SK-N-SH (cell line): ENCODE results near the gene TOM1L1. TPM values are rescaled to one million over a fixed set of nuclear protein-coding genes. Genes with fewer than 3 reads are reported as not detected.

Experiments used
- CTCF ChIA-PET: fragments of 300-600, 350-600 bp; formaldehyde crosslinking; extraction: SDS; loops from one replicate; lab custom pipeline; 2021; lab: Yijun Ruan, JAX
- POLR2A ChIA-PET: fragments of 350-600 bp; sonication (Branson Sonifier 250); formaldehyde crosslinking; extraction: SDS; loops from one replicate; lab custom pipeline; 2020; ENCODE audit warnings: antibody characterized with exemption, inconsistent platforms; lab: Yijun Ruan, JAX
- DNase-seq: peaks from one replicate; pipeline ENCODE4 v3.0.0; 2012
- H2AFZ ChIP-seq: fragments of 200-600 bp; sonication (generic); 2 replicates; pipeline ENCODE4 v1.8.1; 2016; ENCODE audit warnings: antibody characterized with exemption, mild to moderate bottlenecking, low read depth
- H3F3A ChIP-seq: fragments of 200-600 bp; sonication (generic); replicated peaks from 2 replicates; pipeline ENCODE3; 2016; ENCODE audit warnings: antibody characterized with exemption, mild to moderate bottlenecking; ENCODE audit not compliant: insufficient read depth
- H3K27ac ChIP-seq, 2 experiments: fragments of 200-500 bp in 1 of 2; fragments of 200-600 bp in 1 of 2; sonication (Bioruptor generic) in 1 of 2; sonication (generic), shearing (Covaris generic) in 1 of 2; 2 replicates each; pipeline versions ENCODE4 v1.5.1 to v1.6.1; 2014 to 2016; ENCODE audit warnings: low read depth in 2 of 2, inconsistent platforms in 1 of 2, low read length in 1 of 2, mild to moderate bottlenecking in 1 of 2, mixed read lengths in 1 of 2
- H3K27me3 ChIP-seq: fragments of 200-600 bp; sonication (generic), shearing (Covaris generic); 2 replicates; pipeline ENCODE4 v1.6.1; 2016; ENCODE audit warnings: mixed run types; ENCODE audit not compliant: insufficient read depth
- H3K36me3 ChIP-seq, 2 experiments: fragments of 200-500 bp in 1 of 2; fragments of 200-600 bp in 1 of 2; sonication (Bioruptor generic) in 1 of 2; sonication (generic) in 1 of 2; replicated peaks in 1 of 2; 2 replicates each; pipeline versions ENCODE3 to v1.5.1; 2014 to 2016; ENCODE audit warnings: low read length in 1 of 2, mild to moderate bottlenecking in 1 of 2; ENCODE audit not compliant: insufficient read depth in 2 of 2, control insufficient read depth in 1 of 2
- H3K4me1 ChIP-seq, 2 experiments: fragments of 200-500 bp in 1 of 2; fragments of 200-600 bp in 1 of 2; sonication (Bioruptor generic) in 1 of 2; sonication (generic), shearing (Covaris generic) in 1 of 2; 2 replicates each; pipeline versions ENCODE4 v1.5.1 to v1.6.1; 2014 to 2016; ENCODE audit warnings: low read depth in 1 of 2, low read length in 1 of 2, mixed run types in 1 of 2; ENCODE audit not compliant: insufficient read depth in 2 of 2, control insufficient read depth in 1 of 2
- H3K4me2 ChIP-seq: fragments of 200-600 bp; sonication (generic), shearing (Covaris generic); 2 replicates; pipeline ENCODE4 v1.6.1; 2017; ENCODE audit warnings: mixed run types
- H3K4me3 ChIP-seq, 2 experiments: fragments of 200-500 bp in 1 of 2; fragments of 200-600 bp in 1 of 2; sonication (Bioruptor generic) in 1 of 2; sonication (generic), shearing (Covaris generic) in 1 of 2; 2 replicates each; pipeline versions ENCODE4 v1.5.1 to v1.8.1; 2014 to 2016; ENCODE audit warnings: low read depth in 2 of 2, inconsistent platforms in 1 of 2, low read length in 1 of 2, mild to moderate bottlenecking in 1 of 2, mixed read lengths in 1 of 2, moderate library complexity in 1 of 2
- H3K79me2 ChIP-seq: fragments of 200-600 bp; sonication (generic); 2 replicates; pipeline ENCODE4 v1.8.1; 2017; ENCODE audit warnings: mild to moderate bottlenecking; ENCODE audit not compliant: insufficient read depth
- H3K9ac ChIP-seq: fragments of 200-600 bp; sonication (generic); 2 replicates; pipeline ENCODE4 v1.6.1; 2017; ENCODE audit warnings: mixed run types
- H3K9me2 ChIP-seq: fragments of 200-600 bp; sonication (generic); 2 replicates; pipeline ENCODE4 v1.6.1; 2017; ENCODE audit warnings: mixed run types
- H3K9me3 ChIP-seq: fragments of 200-600 bp; sonication (generic); 2 replicates; pipeline ENCODE4 v1.6.1; 2017; ENCODE audit warnings: mixed run types, mild to moderate bottlenecking, moderate library complexity
- H4K20me1 ChIP-seq: fragments of 200-600 bp; sonication (generic); 2 replicates; pipeline ENCODE4 v1.6.1; 2017; ENCODE audit warnings: mild to moderate bottlenecking, mixed run types; ENCODE audit not compliant: insufficient read depth
- CHD2 ChIP-seq: fragments of 150-350 bp; IDR thresholded peaks from 2 replicates; pipeline ENCODE4 v1.6.1; 2018; ENCODE audit warnings: low read length; ENCODE audit not compliant: partially characterized antibody
- ELF1 ChIP-seq: IDR thresholded peaks from 2 replicates; pipeline ENCODE4 v1.4.0; 2012
- EP300 ChIP-seq, 2 experiments: IDR thresholded peaks; 2 replicates each; pipeline versions ENCODE4 v1.4.0 to v1.6.1; 2012; ENCODE audit warnings: borderline replicate concordance in 1 of 2, low read depth in 1 of 2, low read length in 1 of 2
- EZH2phosphoT487 ChIP-seq: fragments of 200-600 bp; sonication (generic); IDR thresholded peaks from 2 replicates; pipeline ENCODE4 v1.6.1; 2017; ENCODE audit warnings: low read depth, mixed run types, mild to moderate bottlenecking, antibody characterized with exemption, moderate library complexity, borderline replicate concordance
- FOSL2 ChIP-seq: IDR thresholded peaks from 2 replicates; pipeline ENCODE4 v1.4.0; 2012; ENCODE audit warnings: low read depth, mild to moderate bottlenecking, moderate library complexity, borderline replicate concordance
- FOXJ3 ChIP-seq: sonication (generic); formaldehyde crosslinking; IDR thresholded peaks from 2 replicates; pipeline ENCODE4 v1.5.1; 2020; ENCODE audit warnings: mild to moderate bottlenecking, missing genetic modification reagents
- FOXM1 ChIP-seq: IDR thresholded peaks from 2 replicates; pipeline ENCODE4 v1.4.0; 2012; ENCODE audit warnings: low read depth, mild to moderate bottlenecking
- GABPA ChIP-seq: IDR thresholded peaks from 2 replicates; pipeline ENCODE4 v1.4.0; 2012; ENCODE audit warnings: low read depth, mild to moderate bottlenecking
- GATA2 ChIP-seq: sonication (generic); formaldehyde crosslinking; IDR thresholded peaks from 2 replicates; pipeline ENCODE4 v1.5.0; 2020; ENCODE audit warnings: mild to moderate bottlenecking, missing genetic modification reagents
- MXI1 ChIP-seq: IDR thresholded peaks from 2 replicates; pipeline ENCODE4 v1.6.1; 2012; ENCODE audit warnings: mild to moderate bottlenecking, low read depth, low read length, improper control_type of control experiment
- NRF1 ChIP-seq: IDR thresholded peaks from 2 replicates; pipeline ENCODE4 v1.6.1; 2012; ENCODE audit warnings: low read depth, mild to moderate bottlenecking, low read length
- RFX5 ChIP-seq: IDR thresholded peaks from 2 replicates; pipeline ENCODE4 v1.6.1; 2012; ENCODE audit warnings: mild to moderate bottlenecking, improper control_type of control experiment, low read length
- RXRA ChIP-seq: IDR thresholded peaks from 2 replicates; pipeline ENCODE4 v1.4.0; 2012; ENCODE audit warnings: low read depth, mild to moderate bottlenecking, borderline replicate concordance
- SMC3 ChIP-seq: IDR thresholded peaks from 2 replicates; pipeline ENCODE4 v1.6.1; 2012; ENCODE audit warnings: low read depth, low read length, improper control_type of control experiment
- TAF1 ChIP-seq: IDR thresholded peaks from 2 replicates; pipeline ENCODE4 v1.6.1; 2012; ENCODE audit warnings: low read depth, mild to moderate bottlenecking, low read length, moderate library complexity, borderline replicate concordance
- TCF12 ChIP-seq: IDR thresholded peaks from 2 replicates; pipeline ENCODE4 v1.4.0; 2012
- YY1 ChIP-seq: IDR thresholded peaks from 2 replicates; pipeline ENCODE4 v1.4.0; 2012; ENCODE audit warnings: low read depth, mild to moderate bottlenecking
- WGBS: methylation state at CpG from one replicate; pipeline ENCODE4 v1.1.6; 2017; ENCODE audit warnings: low lambda C conversion rate; 5-methylcytosine and 5-hydroxymethylcytosine counted together
- polyA plus RNA-seq, 3 experiments: library from polyadenylated mRNA; depleted of rRNA; stranded (reverse); fragments of >200 nt; gene quantifications; 2 replicates each; pipeline ENCODE4 v1.2.3, GENCODE V29; 2012
- TF ChIP-seq, protein P1 (sequence below): IDR thresholded peaks from 2 replicates; pipeline ENCODE4 v1.4.0; 2012; ENCODE audit warnings: low read depth, borderline replicate concordance
- TF ChIP-seq, protein P2 (sequence below): IDR thresholded peaks from 2 replicates; pipeline ENCODE4 v1.4.0; 2012; ENCODE audit warnings: low read depth, borderline replicate concordance

The TOM1L1 gene
- polyA plus RNA-seq, 1 of the 3 experiments (the other 2 are of a cell fraction): 46.5 TPM

DNA sequence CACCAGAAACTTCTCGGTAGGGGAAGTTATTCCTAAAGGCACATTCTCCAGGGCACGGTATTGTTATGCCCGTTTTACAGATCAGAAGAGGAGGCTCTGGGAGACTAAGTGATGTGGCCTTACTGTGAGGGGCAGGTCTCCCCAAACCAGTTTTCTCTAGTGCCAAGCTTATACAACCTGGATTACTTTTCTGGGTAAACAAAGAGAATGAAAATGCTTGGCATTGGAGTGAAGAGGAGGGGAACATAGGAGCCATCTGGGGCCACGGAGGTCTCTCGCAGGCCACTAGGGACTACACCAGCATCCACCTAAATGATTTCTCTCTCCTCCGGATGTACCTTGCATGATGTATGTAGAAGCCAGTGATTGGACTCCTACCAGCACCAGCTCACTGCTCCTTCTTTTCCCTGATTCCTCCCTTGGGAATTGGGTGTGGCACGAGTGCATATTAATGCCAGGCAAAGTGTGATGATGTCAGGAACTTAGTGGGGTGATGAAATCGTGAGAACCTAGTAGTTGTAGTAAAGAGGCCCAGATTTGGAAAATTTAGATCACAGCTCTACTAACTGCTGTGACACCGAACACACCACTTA lies 674 bp downstream of the TOM1L1 start:
- Histone ChIP-seq H3K27me3 (no peaks in the 10 kb centered on the region), H2AFZ (peak overlapping the region; percentile 96), H3K36me3 (peaks cover 14 to 15% of the 10 kb centered on the region in 2 experiments), H3F3A (peaks cover 4% of the 10 kb centered on the region), H3K79me2 (peaks cover 9% of the 10 kb centered on the region; the same call in 1 of the 2 replicates), H3K9ac (peak overlapping the region; percentile 68), H4K20me1 (no peaks in the 10 kb centered on the region), H3K9me2 (no peaks in the 10 kb centered on the region), H3K4me1 (peaks cover 0 to 31% of the 10 kb centered on the region in 2 experiments; a peak in 2 of 4 replicates), H3K9me3 (no peaks in the 10 kb centered on the region), H3K27ac (peak overlapping the region; percentile 6 to 85; a peak in 3 of 4 replicates), H3K4me2 (no peak overlapping the region; the same call in 1 of the 2 replicates), H3K4me3 (peak overlapping the region; percentile 80 to 94)
- CTCF ChIA-PET: interaction anchor here (1.2 to 3.1 kb wide), 5 partner anchors 11 to 455 kb away, joined by 3 to 18 read pairs (median 6); no protein-coding TSS in a partner anchor
- POLR2A ChIA-PET: interaction anchor here (1.4 kb wide), 1 partner anchor 32 kb away, joined by 3 read pairs; no protein-coding TSS in a partner anchor
- TF ChIP-seq ELF1 (no peak), CHD2 (no peak)
- peak; percentile 27 for DNase-seq
- 46% methylated on average over 9 of the region's 9 CpGs for WGBS

DNA sequence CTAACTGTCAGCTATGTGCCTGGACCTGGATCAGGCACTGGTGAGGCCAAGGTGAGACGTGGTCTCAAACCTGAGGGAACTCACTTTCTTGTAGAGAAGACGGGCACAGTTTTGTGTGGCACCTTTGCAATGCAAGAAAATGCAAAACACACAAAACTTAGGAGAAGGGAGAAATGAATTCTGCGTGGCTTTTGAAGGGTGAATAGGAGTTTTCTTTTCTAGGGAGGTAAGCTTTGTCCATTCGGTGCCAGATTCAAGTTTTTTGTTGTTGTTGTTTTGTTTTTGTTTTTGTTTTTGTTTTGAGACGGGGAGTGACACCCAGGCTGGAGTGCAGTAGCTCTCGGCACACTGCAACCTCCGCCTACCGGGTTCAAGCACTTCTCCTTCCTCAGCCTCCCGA lies 1.4 kb downstream of the TOM1L1 start:
- Histone ChIP-seq H3K9me3 (no peaks in the 10 kb centered on the region), H2AFZ (no peak overlapping the region), H3F3A (peaks cover 4% of the 10 kb centered on the region), H3K4me1 (peaks cover 0 to 34% of the 10 kb centered on the region in 2 experiments; a peak in 2 of 4 replicates), H3K4me2 (no peak overlapping the region; the same call in 1 of the 2 replicates), H3K9me2 (no peaks in the 10 kb centered on the region), H3K4me3 (peak overlapping the region in 1 of 2 experiments; percentile 80; a peak in 2 of 4 replicates), H3K9ac (no peak overlapping the region), H3K27me3 (no peaks in the 10 kb centered on the region), H4K20me1 (no peaks in the 10 kb centered on the region), H3K36me3 (peaks cover 20 to 21% of the 10 kb centered on the region in 2 experiments), H3K79me2 (peaks cover 9% of the 10 kb centered on the region; the same call in 1 of the 2 replicates), H3K27ac (no peak overlapping the region)
- CTCF ChIA-PET: interaction anchor here (1.2 to 3.1 kb wide), 7 partner anchors 10 to 454 kb away, joined by 3 to 18 read pairs (median 6); no protein-coding TSS in a partner anchor
- DNase-seq: no peak
- TF ChIP-seq YY1: no peak
- TF ChIP-seq FOSL2: no peak
- TF ChIP-seq CHD2: no peak
- TF ChIP-seq RXRA: no peak
- TF ChIP-seq NRF1: no peak
- TF ChIP-seq MXI1: no peak
- TF ChIP-seq, protein P1, sequence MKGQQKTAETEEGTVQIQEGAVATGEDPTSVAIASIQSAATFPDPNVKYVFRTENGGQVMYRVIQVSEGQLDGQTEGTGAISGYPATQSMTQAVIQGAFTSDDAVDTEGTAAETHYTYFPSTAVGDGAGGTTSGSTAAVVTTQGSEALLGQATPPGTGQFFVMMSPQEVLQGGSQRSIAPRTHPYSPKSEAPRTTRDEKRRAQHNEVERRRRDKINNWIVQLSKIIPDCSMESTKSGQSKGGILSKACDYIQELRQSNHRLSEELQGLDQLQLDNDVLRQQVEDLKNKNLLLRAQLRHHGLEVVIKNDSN: no peak
- TF ChIP-seq, protein P2, sequence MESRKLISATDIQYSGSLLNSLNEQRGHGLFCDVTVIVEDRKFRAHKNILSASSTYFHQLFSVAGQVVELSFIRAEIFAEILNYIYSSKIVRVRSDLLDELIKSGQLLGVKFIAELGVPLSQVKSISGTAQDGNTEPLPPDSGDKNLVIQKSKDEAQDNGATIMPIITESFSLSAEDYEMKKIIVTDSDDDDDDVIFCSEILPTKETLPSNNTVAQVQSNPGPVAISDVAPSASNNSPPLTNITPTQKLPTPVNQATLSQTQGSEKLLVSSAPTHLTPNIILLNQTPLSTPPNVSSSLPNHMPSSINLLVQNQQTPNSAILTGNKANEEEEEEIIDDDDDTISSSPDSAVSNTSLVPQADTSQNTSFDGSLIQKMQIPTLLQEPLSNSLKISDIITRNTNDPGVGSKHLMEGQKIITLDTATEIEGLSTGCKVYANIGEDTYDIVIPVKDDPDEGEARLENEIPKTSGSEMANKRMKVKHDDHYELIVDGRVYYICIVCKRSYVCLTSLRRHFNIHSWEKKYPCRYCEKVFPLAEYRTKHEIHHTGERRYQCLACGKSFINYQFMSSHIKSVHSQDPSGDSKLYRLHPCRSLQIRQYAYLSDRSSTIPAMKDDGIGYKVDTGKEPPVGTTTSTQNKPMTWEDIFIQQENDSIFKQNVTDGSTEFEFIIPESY: no peak
- no peak for TF ChIP-seq GABPA
- TF ChIP-seq FOXM1: no peak
- TF ChIP-seq GATA2: no peak
- TF ChIP-seq EZH2phosphoT487: no peak
- TF ChIP-seq SMC3: no peak
- no peak for TF ChIP-seq RFX5
- no peak for TF ChIP-seq EP300 (IDR thresholded peaks at IDR 0.05; ENCODE audit: borderline replicate concordance in 1 of 2, low read depth in 1 of 2, low read length in 1 of 2)
- TF ChIP-seq FOXJ3 (CRISPR knock-in tag): no peak
- TF ChIP-seq TAF1: no peak
- TF ChIP-seq TCF12: no peak
- POLR2A ChIA-PET: no interaction called here
- 93% methylated on average over 9 of the region's 9 CpGs for WGBS
